GM18873 (cell line): ENCODE data around the gene MIB1.
"Not testable (repeated sequence)": the region's sequence is repeated elsewhere in the genome, so short reads cannot be mapped to it uniquely, and the experiment has no call there.

Source experiments
- ATAC-seq: cut with Tn5 transposase; IDR thresholded peaks from one replicate; pipeline ENCODE4 v1.9.1; 2021; ENCODE audit warnings: mild to moderate bottlenecking, moderate library complexity, moderate number of reproducible peaks; ENCODE audit not compliant: unreplicated experiment, low FRiP score

MIB1 gene

GRCh38 chr18:21742315-21742687 is 1.7 kb downstream of the MIB1 start:
- no peak for ATAC-seq

GRCh38 chr18:21743166-21743832 is 2.7 kb downstream of the MIB1 start:
- no peak for ATAC-seq

- no peak for ATAC-seq
These were observed 4.6 kb downstream of the MIB1 start for GRCh38 chr18:21745231-21745630.

- no peak for ATAC-seq
These were observed 6.7 kb downstream of the MIB1 start for GRCh38 chr18:21747268-21747667.

GRCh38 chr18:21747764-21748693 is 7.4 kb downstream of the MIB1 start:
- ATAC-seq = no peak

DNA sequence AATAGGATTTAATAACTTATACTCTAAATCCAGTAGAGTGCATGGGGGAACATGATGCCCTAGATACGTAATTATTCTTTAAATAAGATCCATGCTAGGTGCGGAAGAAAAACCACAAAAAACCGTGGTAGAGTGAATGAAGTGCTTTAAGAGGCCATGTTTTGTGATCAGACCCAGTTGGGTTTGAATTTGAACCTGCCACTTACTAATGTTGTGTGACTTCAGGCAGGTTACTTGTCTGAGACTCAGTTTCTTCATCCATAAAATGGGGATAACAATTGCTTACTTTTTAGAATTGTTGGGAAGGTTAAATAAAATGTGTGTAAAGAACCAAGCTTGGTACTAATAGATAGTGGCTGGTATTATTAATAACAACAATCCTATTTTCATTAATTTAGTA is 17.2 kb downstream of the MIB1 start:
- ATAC-seq = no peak

DNA sequence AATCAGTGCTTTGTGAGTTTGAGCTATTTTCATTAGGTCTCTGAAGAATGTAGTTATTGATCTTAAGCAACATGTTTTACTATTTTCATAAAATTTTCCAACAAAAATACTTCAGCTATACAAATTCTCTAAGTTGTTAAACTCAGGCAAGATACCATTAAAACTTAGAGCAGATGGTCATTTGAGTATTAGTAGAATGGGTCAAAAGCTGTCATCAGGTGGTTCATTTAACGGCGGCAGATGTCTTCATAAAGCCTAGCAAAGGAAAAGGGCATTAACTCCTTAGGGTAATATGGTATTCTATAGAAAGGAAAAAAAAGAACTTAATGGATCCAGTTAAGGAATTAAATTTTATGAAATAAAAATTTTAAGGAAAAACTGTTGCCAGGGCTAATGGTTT is 19.2 kb downstream of the MIB1 start:
- ATAC-seq = no peak

DNA sequence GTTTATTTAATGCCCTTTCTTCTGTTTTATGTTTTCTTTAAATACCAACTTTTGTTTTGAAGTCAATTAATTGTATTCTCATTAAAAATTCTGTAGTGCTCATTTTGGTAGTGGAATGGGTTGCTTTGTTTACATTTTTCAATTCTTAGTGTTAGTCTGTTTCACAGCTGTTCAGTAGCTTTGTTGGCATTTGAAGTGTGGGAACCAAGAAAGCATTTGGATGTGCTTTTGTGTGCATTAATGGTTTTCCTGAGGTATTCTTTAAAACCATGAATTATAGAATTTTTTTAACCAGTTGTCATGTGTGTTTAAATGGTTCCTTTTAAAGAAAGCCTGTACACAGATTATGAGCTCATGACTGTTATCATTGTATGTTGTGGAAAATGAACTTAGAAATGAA is 19.7 kb downstream of the MIB1 start:
- no peak for ATAC-seq

GRCh38 chr18:21761471-21762115 is 21.0 kb downstream of the MIB1 start:
- no peak for ATAC-seq

DNA sequence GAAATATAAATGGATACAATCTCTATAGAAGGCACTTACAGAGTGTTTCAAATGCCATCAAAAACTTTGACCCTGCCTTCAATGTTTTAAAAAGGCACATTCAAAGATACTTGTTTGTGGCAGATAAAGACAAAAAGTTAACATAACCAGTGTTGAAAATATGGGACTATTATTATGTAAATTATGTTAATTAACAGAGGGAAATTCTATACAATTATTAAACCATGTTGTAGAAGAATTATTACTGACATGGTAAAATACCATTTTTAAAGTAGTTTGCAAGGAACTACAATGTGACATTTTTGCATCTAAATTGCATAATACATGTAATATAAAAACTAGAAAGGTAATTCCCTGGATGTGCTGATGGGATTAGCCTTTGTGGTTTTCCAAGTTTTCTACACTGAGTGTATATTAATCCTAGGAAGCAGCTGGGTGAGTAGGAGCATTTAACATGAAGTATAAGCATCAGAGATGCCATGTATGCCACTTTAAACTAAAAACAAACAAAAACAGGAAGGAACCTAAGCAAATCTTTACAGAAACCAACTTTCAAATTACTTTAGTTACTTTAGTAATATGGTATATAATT is 21.7 kb downstream of the MIB1 start:
- no peak for ATAC-seq

- ATAC-seq = no peak
These were observed 23.5 kb downstream of the MIB1 start for GRCh38 chr18:21763846-21764646.

GRCh38 chr18:21769206-21769605 is 28.6 kb downstream of the MIB1 start:
- no peak for ATAC-seq

DNA sequence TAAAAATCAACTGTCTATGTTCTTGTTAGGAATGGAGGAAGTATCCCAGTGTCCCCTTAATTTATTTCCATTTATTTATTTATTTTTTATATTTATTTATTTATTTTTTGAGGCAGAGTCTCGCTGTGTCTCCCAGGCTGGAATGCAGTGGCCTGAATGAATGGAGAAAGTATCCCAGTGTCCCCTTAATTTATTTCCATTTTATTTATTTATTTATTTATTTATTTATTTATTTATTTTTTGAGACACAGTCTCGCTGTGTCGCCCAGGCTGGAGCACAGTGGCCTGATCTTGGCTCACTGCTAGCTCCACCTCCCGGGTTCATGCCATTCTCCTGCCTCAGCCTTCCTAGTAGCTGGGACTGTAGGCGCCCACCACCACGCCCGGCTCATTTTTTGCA is 34.1 kb downstream of the MIB1 start:
- ATAC-seq = no peak

DNA sequence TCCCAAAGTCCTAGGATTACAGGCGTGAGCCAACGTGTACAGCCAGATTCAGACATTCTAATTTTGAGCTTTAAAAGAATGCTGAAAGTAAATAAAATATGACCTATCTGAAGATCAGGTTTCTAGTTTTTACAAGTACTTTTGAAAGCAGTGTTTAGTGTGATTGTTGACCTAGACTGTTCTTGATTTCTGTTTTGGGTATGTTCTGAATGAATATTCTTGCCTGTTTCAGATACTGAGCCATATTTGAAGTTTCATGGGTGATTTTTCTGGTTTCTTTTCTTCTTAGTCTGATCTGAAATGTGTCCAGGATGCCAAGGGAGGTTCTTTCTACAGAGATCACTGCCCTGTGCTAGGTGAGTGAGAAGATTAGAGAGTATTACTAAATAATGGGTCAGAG is 37.2 kb downstream of the MIB1 start:
- ATAC-seq = peak; percentile 61

DNA sequence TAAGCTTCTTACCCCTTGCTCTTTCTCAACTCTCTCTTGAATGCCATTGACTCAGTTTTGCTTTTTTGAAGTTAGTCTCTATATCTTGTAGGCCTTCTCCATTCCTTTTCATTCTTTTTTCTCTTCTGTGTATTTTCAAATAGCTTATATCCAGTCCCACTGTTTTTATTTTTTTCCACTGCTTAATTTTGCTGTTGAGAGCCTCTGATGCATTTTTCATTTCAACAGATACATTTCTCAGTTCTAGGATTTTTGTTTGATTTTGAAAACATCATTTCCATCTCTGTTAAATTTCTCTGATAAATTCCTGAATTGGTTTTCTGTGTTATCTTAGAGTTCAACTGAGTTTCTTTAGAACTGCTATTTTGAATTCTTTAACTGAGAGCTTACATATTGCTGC is 45.9 kb downstream of the MIB1 start:
- no peak for ATAC-seq

DNA sequence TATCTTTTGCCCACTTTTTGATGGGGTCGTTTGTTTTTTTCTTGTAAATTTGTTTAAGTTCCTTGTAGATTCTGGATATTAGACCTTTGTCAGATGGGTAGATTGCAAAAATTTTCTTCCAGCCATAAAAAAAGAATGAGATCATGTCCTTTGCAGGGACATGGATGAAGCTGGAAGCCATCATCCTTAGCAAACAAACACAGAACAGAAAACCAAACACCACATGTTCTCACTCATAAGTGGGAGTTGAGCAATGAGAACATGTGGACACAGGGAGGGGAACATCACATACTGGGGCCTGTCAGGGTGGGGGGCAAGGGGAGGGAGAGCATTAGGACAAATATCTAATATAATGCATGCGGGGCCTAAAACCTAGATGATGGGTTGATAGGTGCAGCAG is 55.5 kb downstream of the MIB1 start:
- not testable (repeated sequence) for ATAC-seq

DNA sequence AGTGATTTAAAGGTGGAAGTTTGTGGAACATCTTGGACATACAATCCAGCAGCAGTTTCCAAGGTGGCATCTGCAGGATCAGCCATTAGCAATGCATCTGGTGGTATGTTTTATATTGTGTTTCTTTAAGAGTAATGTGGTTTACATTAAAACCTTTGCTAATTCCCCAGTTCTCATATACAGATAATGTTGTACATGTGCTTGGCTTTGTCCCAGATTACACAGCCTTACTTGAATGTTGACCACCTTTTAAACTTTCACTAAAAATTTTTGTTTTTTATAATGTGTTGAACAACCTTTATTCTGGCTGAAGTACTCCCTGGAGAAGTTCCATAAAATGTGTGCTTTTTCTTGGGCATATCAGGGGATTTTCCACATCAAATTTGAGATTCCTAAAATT is 57.5 kb downstream of the MIB1 start:
- no peak for ATAC-seq

GRCh38 chr18:21799721-21800120 is 59.1 kb downstream of the MIB1 start:
- no peak for ATAC-seq

DNA sequence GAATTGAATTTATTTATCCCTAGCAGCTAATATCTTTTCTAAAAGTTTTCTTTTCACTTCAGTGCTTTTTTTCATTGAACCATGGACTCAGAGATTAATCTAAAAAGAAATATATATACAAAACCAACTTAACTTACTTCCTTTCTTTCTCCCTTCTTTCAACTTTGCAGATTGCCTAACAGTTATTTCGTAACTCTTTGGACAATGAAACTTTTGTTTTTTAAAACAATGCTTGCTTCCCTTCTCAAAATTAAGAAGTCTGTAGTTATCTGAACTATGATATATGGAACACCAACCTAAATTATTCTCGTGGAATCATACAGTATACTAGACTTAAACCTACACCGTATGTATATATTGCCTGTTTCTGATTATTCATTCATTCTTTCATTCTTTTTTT is 62.9 kb downstream of the MIB1 start:
- no peak for ATAC-seq

DNA sequence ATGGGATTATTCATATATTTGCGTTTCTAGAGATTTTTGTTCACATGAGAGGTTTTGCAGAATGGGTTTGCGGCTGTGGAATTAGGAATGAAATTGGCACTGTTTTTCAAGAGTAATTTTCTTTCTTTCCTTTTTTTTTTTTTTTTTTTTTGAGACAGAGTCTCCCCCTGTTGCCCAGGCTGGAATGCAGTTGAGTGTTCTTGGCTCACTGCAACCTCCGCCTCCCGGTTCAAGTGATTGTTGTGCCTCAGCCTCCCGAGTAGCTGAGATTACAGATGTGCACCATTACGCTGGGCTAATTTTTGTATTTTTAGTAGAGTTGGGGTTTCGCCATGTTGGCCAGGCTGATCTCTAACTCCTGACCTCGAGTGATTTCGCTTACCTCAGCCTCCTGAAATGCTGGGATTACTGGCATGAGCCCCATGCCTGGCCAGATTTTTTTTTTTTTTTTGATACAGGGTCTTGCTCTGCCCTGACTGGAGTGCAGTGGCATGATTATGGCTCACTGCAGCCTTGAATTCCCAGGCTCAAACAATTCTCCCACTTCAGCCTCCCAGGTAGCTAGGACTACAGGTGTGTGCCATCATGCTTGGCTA is 65.3 kb downstream of the MIB1 start:
- no peak for ATAC-seq
